Ishikawa (cell line): ENCODE results near the gene AIF1.

Experiments used
- CEBPB ChIP-seq: IDR thresholded peaks from 2 replicates; pipeline ENCODE4 v1.6.1; 2012
- CREB1 ChIP-seq: IDR thresholded peaks from 2 replicates; pipeline ENCODE4 v1.6.1; 2012; ENCODE audit warnings: low read depth
- EGR1 ChIP-seq: IDR thresholded peaks from 2 replicates; pipeline ENCODE4 v1.6.1; 2012
- EP300 ChIP-seq: IDR thresholded peaks from 2 replicates; pipeline ENCODE4 v1.6.1; 2012; ENCODE audit warnings: borderline replicate concordance
- FOXM1 ChIP-seq: IDR thresholded peaks from 2 replicates; pipeline ENCODE4 v1.6.1; 2012; ENCODE audit warnings: low read depth, borderline replicate concordance
- NFIC ChIP-seq: IDR thresholded peaks from 2 replicates; pipeline ENCODE4 v1.6.1; 2012
- RAD21 ChIP-seq: IDR thresholded peaks from 2 replicates; pipeline ENCODE4 v1.6.1; 2012; ENCODE audit warnings: low read depth
- TAF1 ChIP-seq: IDR thresholded peaks from 2 replicates; pipeline ENCODE4 v1.6.1; 2012; ENCODE audit warnings: low read depth, mild to moderate bottlenecking
- TCF12 ChIP-seq: IDR thresholded peaks from 2 replicates; pipeline ENCODE4 v1.6.1; 2012; ENCODE audit warnings: low read depth
- TEAD4 ChIP-seq: IDR thresholded peaks from 2 replicates; pipeline ENCODE4 v1.6.1; 2012
- YY1 ChIP-seq: IDR thresholded peaks from 2 replicates; pipeline ENCODE4 v1.6.1; 2012; ENCODE audit warnings: low read depth
- ZBTB7A ChIP-seq: IDR thresholded peaks from 2 replicates; pipeline ENCODE4 v1.6.1; 2012; ENCODE audit warnings: low read depth
- TF ChIP-seq, protein P1 (sequence below): IDR thresholded peaks from 2 replicates; pipeline ENCODE4 v1.6.1; 2012
- TF ChIP-seq, protein P2 (sequence below): IDR thresholded peaks from 2 replicates; pipeline ENCODE4 v1.6.1; 2012
- TF ChIP-seq, protein P3 (sequence below): IDR thresholded peaks from 2 replicates; pipeline ENCODE4 v1.6.1; 2012; ENCODE audit warnings: low read depth, mild to moderate bottlenecking

The AIF1 gene

DNA sequence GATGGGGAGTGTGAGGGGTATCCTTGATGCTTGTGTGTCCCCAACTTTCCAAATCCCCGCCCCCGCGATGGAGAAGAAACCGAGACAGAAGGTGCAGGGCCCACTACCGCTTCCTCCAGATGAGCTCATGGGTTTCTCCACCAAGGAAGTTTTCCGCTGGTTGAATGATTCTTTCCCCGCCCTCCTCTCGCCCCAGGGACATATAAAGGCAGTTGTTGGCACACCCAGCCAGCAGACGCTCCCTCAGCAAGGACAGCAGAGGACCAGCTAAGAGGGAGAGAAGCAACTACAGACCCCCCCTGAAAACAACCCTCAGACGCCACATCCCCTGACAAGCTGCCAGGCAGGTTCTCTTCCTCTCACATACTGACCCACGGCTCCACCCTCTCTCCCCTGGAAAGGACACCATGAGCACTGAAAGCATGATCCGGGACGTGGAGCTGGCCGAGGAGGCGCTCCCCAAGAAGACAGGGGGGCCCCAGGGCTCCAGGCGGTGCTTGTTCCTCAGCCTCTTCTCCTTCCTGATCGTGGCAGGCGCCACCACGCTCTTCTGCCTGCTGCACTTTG, 39.6 kb upstream of the AIF1 start, which contains the start of gene TNF:
Gene TNF, plus strand, starts transcription at position 231 of the 567 bp plus-strand sequence. Its CDS starts 177 bp downstream, at position 408.
- TF ChIP-seq, protein P1, sequence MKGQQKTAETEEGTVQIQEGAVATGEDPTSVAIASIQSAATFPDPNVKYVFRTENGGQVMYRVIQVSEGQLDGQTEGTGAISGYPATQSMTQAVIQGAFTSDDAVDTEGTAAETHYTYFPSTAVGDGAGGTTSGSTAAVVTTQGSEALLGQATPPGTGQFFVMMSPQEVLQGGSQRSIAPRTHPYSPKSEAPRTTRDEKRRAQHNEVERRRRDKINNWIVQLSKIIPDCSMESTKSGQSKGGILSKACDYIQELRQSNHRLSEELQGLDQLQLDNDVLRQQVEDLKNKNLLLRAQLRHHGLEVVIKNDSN, result no peak
- TF ChIP-seq ZBTB7A (no peak), EP300 (no peak)

DNA sequence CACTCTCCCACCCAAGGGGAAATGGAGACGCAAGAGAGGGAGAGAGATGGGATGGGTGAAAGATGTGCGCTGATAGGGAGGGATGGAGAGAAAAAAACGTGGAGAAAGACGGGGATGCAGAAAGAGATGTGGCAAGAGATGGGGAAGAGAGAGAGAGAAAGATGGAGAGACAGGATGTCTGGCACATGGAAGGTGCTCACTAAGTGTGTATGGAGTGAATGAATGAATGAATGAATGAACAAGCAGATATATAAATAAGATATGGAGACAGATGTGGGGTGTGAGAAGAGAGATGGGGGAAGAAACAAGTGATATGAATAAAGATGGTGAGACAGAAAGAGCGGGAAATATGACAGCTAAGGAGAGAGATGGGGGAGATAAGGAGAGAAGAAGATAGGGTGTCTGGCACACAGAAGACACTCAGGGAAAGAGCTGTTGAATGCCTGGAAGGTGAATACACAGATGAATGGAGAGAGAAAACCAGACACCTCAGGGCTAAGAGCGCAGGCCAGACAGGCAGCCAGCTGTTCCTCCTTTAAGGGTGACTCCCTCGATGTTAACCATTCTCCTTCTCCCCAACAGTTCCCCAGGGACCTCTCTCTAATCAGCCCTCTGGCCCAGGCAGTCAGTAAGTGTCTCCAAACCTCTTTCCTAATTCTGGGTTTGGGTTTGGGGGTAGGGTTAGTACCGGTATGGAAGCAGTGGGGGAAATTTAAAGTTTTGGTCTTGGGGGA, 38.9 kb upstream of the AIF1 start:
- no peak for TF ChIP-seq YY1
- TF ChIP-seq NFIC, result no peak
- no peak for TF ChIP-seq EGR1
- no peak for TF ChIP-seq ZBTB7A
- no peak for TF ChIP-seq CEBPB
- TF ChIP-seq, protein P1, result no peak
- no peak for TF ChIP-seq RAD21
- TF ChIP-seq, protein P2, sequence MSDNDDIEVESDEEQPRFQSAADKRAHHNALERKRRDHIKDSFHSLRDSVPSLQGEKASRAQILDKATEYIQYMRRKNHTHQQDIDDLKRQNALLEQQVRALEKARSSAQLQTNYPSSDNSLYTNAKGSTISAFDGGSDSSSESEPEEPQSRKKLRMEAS, result no peak
- no peak for TF ChIP-seq EP300
- TF ChIP-seq FOXM1, result no peak
- TF ChIP-seq TCF12, result no peak
- TF ChIP-seq CREB1, result no peak

DNA sequence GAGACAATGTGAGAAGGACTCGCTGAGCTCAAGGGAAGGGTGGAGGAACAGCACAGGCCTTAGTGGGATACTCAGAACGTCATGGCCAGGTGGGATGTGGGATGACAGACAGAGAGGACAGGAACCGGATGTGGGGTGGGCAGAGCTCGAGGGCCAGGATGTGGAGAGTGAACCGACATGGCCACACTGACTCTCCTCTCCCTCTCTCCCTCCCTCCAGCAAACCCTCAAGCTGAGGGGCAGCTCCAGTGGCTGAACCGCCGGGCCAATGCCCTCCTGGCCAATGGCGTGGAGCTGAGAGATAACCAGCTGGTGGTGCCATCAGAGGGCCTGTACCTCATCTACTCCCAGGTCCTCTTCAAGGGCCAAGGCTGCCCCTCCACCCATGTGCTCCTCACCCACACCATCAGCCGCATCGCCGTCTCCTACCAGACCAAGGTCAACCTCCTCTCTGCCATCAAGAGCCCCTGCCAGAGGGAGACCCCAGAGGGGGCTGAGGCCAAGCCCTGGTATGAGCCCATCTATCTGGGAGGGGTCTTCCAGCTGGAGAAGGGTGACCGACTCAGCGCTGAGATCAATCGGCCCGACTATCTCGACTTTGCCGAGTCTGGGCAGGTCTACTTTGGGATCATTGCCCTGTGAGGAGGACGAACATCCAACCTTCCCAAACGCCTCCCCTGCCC, 38.0 kb upstream of the AIF1 start:
- TF ChIP-seq RAD21 (no peak), TAF1 (no peak), FOXM1 (no peak), EP300 (no peak)

DNA sequence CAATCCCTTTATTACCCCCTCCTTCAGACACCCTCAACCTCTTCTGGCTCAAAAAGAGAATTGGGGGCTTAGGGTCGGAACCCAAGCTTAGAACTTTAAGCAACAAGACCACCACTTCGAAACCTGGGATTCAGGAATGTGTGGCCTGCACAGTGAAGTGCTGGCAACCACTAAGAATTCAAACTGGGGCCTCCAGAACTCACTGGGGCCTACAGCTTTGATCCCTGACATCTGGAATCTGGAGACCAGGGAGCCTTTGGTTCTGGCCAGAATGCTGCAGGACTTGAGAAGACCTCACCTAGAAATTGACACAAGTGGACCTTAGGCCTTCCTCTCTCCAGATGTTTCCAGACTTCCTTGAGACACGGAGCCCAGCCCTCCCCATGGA, 37.5 kb upstream of the AIF1 start:
- no peak for TF ChIP-seq YY1

DNA sequence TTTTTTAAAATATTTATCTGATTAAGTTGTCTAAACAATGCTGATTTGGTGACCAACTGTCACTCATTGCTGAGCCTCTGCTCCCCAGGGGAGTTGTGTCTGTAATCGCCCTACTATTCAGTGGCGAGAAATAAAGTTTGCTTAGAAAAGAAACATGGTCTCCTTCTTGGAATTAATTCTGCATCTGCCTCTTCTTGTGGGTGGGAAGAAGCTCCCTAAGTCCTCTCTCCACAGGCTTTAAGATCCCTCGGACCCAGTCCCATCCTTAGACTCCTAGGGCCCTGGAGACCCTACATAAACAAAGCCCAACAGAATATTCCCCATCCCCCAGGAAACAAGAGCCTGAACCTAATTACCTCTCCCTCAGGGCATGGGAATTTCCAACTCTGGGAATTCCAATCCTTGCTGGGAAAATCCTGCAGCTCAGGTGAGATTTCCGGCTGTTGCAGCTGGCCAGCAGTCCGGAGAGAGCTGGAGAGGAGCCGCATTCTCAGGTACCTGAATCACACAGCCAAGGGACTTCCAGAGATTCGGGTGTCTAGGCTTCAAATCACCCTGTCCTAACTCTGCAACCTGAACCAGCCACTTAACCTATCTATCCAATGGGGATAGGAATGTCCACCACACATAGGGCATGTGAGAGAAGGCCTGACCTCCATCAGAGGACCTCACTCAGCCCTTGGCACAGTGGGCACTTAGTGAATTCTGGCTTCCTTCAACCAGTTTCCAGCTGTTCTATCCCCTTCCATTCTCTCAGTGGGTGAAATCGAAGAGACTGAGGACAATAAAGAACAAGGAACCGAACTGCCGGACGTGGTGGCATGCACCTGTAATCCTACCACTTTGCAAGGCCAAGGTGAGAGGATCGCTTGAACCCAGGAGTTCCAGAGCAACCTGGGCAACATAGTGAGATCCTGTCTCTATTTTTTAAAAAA, 36.6 kb upstream of the AIF1 start:
- no peak for TF ChIP-seq TAF1
- TF ChIP-seq TCF12, result no peak
- TF ChIP-seq, protein P1, result no peak
- no peak for TF ChIP-seq TEAD4

DNA sequence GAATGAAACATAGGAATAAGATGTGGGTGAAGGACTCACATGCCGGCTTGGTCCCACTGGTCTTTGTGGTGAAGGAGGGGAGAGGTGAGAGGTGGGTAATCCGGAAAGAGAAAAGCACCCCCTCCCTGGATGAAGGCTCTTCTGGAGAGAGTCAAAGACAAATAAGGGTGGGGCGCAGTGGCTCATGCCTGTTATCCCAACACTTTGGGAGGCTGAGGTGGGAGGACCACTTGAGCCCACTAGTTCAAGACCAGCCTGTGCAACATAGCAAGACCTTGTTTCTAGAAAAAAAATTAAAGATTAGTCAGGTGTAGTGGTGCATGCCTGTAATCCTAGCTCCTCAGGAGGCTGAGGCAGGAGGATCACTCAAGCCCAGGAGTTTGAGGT, 35.9 kb upstream of the AIF1 start:
- TF ChIP-seq YY1 (no peak), EGR1 (no peak), CEBPB (no peak)
- TF ChIP-seq, protein P2, result no peak

DNA sequence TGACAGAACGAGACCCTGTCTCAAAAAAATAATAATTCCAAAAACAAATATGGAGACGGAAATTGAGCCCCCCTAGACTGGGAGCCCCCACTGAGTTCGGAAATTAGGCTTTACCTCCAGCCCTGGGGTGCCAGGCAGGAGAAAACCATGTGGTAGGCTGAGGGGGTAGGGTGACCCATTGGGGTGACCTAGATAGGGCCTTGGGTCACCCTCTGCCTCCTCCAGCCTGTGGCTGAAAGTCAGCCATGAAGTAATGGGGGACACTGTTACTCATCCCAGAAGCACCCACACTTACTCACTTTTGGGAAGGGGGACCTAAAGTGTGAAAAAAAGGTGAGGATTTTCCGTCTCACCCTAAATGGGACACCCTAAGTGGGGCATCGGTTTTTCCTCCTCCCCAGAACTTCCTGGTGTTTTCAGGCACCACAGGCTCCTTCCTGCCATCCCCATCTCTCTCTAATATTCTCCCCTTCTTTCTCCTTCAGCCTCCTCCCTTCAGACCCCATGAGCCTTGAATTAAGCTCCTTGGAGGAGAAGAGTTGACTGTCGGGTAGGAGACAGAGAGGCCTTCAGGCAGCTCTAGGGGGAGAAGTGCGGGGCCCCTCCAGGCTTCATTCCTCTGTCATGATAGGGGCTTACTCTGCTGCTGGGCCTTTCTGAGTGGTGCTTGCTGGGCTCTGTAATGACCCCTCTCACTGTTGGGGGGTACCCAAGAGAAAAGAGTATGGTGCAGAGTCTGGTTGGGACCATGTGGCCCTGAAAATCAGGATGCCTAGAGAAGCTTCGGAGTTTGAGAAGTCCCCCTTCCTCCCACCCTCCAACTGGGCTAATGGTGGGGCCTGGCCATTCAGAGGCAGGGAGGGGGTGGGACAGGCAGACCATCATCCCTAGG, 35.2 kb upstream of the AIF1 start:
- TF ChIP-seq, protein P2, result no peak
- TF ChIP-seq CEBPB, result no peak
- no peak for TF ChIP-seq RAD21
- no peak for TF ChIP-seq CREB1
- no peak for TF ChIP-seq NFIC
- no peak for TF ChIP-seq ZBTB7A
- no peak for TF ChIP-seq YY1
- no peak for TF ChIP-seq FOXM1
- TF ChIP-seq TAF1, result no peak
- TF ChIP-seq, protein P1, result no peak
- no peak for TF ChIP-seq TCF12
- TF ChIP-seq, protein P3, sequence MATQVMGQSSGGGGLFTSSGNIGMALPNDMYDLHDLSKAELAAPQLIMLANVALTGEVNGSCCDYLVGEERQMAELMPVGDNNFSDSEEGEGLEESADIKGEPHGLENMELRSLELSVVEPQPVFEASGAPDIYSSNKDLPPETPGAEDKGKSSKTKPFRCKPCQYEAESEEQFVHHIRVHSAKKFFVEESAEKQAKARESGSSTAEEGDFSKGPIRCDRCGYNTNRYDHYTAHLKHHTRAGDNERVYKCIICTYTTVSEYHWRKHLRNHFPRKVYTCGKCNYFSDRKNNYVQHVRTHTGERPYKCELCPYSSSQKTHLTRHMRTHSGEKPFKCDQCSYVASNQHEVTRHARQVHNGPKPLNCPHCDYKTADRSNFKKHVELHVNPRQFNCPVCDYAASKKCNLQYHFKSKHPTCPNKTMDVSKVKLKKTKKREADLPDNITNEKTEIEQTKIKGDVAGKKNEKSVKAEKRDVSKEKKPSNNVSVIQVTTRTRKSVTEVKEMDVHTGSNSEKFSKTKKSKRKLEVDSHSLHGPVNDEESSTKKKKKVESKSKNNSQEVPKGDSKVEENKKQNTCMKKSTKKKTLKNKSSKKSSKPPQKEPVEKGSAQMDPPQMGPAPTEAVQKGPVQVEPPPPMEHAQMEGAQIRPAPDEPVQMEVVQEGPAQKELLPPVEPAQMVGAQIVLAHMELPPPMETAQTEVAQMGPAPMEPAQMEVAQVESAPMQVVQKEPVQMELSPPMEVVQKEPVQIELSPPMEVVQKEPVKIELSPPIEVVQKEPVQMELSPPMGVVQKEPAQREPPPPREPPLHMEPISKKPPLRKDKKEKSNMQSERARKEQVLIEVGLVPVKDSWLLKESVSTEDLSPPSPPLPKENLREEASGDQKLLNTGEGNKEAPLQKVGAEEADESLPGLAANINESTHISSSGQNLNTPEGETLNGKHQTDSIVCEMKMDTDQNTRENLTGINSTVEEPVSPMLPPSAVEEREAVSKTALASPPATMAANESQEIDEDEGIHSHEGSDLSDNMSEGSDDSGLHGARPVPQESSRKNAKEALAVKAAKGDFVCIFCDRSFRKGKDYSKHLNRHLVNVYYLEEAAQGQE, result no peak
- TF ChIP-seq EGR1, result no peak
- no peak for TF ChIP-seq TEAD4
- TF ChIP-seq EP300, result no peak
